ENCODE data around the gene NRL.

DNA sequence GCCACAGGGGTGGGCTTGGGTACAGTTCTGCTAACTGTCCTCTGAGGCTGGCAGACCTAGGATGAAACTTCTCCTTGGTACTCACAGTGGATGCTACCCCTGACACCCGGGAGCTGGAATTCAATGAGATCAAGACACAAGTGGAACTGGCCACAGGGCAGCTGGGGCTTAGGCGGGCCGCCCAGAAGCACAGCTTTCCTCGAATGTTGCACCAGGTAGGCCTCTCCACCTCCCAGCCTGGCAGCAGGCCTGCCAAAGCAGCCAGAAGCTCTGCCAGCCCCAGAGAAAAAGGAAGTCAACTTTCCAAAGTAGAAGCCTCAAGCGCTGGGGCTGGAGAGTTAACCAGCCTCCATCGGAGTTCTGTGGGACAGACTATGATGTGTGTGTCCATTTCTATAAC, 2.4 kb upstream of the NRL start:
- TF ChIP-seq, protein P1, sequence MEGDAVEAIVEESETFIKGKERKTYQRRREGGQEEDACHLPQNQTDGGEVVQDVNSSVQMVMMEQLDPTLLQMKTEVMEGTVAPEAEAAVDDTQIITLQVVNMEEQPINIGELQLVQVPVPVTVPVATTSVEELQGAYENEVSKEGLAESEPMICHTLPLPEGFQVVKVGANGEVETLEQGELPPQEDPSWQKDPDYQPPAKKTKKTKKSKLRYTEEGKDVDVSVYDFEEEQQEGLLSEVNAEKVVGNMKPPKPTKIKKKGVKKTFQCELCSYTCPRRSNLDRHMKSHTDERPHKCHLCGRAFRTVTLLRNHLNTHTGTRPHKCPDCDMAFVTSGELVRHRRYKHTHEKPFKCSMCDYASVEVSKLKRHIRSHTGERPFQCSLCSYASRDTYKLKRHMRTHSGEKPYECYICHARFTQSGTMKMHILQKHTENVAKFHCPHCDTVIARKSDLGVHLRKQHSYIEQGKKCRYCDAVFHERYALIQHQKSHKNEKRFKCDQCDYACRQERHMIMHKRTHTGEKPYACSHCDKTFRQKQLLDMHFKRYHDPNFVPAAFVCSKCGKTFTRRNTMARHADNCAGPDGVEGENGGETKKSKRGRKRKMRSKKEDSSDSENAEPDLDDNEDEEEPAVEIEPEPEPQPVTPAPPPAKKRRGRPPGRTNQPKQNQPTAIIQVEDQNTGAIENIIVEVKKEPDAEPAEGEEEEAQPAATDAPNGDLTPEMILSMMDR (IDR thresholded peaks at IDR 0.05; ENCODE audit: low read depth, low read length) = no peak
- TF ChIP-seq EZH2phosphoT487 (IDR thresholded peaks at IDR 0.05; ENCODE audit: low read depth) = no peak
